ENCODE data around the gene KRTAP10-2.

KRTAP10-2 gene

DNA sequence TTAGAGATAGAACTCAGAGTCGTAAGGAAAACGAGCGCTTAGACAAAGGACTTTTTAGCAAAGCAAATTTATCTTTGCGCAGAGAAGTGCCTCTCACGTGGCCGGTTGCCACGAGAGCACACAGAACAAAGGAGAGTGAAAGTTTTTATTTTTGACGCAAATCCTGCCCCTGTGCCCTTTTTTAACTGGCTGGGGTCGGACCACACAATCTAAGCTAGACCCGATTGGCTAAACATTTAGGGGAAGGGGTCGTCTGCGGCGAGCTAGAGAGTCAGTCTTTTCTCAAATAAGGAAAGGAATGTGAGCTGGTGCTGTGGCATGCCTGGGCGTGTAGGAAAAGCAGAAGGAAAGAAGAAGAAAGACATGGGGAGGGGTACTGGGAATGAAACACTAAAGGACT, 2.4 kb downstream of the KRTAP10-2 start:
- DNase-seq (ENCODE audit: low read depth, low spot score) = no peak
- H3K4me3 ChIP-seq (ENCODE audit: low read length) = no peak overlapping the region

- no peak for DNase-seq (ENCODE audit: low read depth, low spot score)
- no peak overlapping the region for H3K4me3 ChIP-seq (ENCODE audit: low read length)
These were observed 2.9 kb downstream of the KRTAP10-2 start for GRCh38 chr21:44548381-44548780.

GRCh38 chr21:44547656-44548331, 3.5 kb downstream of the KRTAP10-2 start:
- peak overlapping the region; percentile 7; the same call in 1 of the 2 replicates for H3K4me3 ChIP-seq (ENCODE audit: low read length)
- DNase-seq (ENCODE audit: low read depth, low spot score) = peak; percentile 45

DNA sequence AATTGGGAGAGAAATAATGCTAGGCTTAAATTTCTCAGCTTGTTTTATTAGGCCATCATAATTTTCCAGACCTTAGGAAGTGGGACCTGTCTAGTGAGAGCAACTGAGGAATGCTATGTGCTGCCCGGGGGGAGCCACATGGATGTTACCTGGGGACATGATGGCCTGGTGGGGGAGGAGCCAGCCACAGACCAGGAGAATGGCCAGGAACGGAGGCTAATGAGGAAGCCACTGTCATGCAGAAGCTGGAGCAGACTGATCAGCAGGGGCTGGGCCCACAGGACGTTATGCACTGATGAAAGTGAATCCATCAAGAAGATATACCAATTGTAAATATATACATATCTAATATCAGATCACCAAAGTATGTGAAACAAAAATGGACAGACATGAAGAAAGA, 6.7 kb downstream of the KRTAP10-2 start:
- DNase-seq (ENCODE audit: low read depth, low spot score) = no peak
- H3K4me3 ChIP-seq (ENCODE audit: low read length) = no peak overlapping the region

- no peak for DNase-seq (ENCODE audit: low read depth, low spot score)
- no peak overlapping the region for H3K4me3 ChIP-seq (ENCODE audit: low read length)
These were observed 8.6 kb downstream of the KRTAP10-2 start for GRCh38 chr21:44542716-44543115.

- no peak for DNase-seq (ENCODE audit: low read depth, low spot score)
- no peak overlapping the region for H3K4me3 ChIP-seq (ENCODE audit: low read length)
These were observed 10.5 kb downstream of the KRTAP10-2 start for GRCh38 chr21:44540741-44541288.

DNA sequence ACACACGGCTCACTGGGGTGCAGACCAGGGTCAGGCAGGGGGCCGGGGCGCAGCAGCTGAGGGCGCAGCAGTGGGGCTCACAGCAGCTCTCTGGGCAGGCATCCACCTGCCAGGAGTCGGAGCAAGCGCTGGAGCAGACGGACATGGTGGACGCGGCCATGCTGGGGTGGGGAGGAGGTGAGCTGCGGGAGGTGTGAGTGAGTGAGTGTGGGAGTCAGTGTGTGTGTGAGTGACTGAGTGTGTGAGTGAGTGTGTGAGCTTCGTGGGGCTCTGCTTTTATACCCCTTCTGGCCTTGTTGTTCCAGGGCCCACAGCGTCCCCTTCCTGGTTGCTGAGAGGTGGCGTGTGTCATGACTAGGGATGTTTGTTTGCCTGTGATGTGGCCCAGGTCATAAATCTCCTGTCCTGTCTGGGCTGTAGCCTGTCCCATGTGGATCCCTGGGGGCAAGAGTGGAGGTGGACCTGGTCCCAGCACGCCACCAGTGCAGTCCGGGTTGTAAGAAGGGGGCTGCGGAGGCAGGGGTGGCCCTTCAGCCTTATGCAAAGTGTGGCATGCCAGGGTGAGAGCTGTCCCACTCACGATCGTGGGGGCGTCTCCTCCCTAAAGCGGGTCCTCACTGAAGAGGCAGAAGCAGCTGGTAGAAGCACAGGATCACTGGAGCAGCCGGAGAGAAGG, 11.2 kb downstream of the KRTAP10-2 start, which contains the start of gene KRTAP10-1:
Gene KRTAP10-1 (minus strand): TSS at position 205 of the 676 bp plus-strand sequence. CDS start 45 bp downstream, at position 160.
- no peak within 1 kb of the TSS for H3K4me3 ChIP-seq (ENCODE audit: low read length)

GRCh38 chr21:44539046-44539445, 12.3 kb downstream of the KRTAP10-2 start:
- no peak overlapping the region for H3K4me3 ChIP-seq (ENCODE audit: low read length)
- no peak for DNase-seq (ENCODE audit: low read depth, low spot score)

More for the DNA sequence above, 11.2 kb downstream of the KRTAP10-2 start, which contains the start of gene KRTAP10-1:
- no peak for DNase-seq (ENCODE audit: low read depth, low spot score)

DNA sequence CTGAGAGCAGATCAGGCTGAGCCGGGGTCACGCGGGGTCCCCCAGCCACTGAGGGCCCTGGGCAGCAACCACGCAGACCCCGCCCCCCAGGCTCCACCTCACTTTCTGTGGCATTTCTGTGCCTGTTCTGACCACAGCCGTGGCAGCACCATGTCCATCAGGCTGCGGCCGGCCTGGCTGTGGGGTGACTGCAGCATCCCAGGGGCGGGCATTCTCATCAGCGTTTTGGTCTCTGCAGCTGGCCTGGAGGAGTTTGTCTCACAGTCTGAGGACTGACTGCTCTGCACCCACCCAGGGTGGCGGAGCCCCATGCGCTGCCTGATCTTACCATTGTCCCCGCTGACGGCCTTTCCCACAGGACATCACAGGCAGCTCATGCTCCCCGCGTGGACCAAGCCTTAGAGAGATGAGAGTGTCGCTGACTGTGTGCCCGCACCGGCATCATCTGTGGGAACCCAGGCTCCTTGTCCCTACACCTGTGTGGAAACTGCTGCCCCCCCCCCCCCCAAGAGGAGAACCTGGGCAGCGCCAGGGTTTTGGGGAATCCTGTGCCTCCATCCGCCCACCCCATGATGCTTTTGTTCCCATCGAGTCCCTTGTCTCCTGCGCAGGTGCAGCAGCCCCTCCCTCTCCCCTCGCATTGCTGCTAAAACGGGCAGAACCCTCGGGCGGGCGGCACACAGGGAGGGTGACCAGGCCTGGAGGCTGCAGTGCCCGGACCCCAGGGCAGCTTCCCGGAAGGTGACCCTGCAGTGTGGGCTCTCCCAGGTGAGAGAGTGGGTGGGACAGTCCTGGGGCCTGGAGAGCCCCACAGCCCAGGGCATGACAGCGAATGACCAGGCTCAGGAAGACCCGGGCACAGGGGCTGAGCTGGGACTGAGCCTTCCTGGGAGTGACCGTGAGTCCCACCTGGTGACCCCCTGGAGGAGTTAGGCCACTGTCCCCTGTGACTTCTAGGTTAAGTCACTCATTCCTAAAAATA, 13.1 kb downstream of the KRTAP10-2 start:
- no peak overlapping the region for H3K4me3 ChIP-seq (ENCODE audit: low read length)
- DNase-seq (ENCODE audit: low read depth, low spot score) = no peak

DNA sequence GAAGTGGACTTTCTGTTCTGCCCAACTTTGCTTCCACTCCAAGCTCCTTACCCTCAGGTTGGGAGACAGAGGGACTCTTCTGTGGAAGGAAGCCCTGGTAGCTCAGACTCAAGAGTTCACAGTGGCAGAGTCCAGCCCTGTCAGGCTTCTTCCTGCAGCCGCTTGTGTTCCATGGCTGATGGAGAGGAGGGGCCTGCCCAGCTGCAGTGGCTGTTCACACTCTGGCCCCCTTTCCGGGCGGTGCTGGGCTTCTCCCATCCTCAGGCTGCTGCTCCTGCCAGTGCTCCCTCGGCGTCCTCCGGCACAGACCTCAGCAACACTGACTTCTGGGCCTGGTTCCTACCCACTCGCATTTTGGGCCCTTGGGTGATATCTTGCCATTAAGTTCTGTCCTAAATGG, 15.3 kb downstream of the KRTAP10-2 start:
- no peak for DNase-seq (ENCODE audit: low read depth, low spot score)
- H3K4me3 ChIP-seq (ENCODE audit: low read length) = no peak overlapping the region

GRCh38 chr21:44534688-44535087, 16.6 kb downstream of the KRTAP10-2 start:
- H3K4me3 ChIP-seq (ENCODE audit: low read length) = no peak overlapping the region
- DNase-seq (ENCODE audit: low read depth, low spot score) = no peak

GRCh38 chr21:44533891-44534627, 17.2 kb downstream of the KRTAP10-2 start:
- no peak for DNase-seq (ENCODE audit: low read depth, low spot score)
- no peak overlapping the region for H3K4me3 ChIP-seq (ENCODE audit: low read length)

DNA sequence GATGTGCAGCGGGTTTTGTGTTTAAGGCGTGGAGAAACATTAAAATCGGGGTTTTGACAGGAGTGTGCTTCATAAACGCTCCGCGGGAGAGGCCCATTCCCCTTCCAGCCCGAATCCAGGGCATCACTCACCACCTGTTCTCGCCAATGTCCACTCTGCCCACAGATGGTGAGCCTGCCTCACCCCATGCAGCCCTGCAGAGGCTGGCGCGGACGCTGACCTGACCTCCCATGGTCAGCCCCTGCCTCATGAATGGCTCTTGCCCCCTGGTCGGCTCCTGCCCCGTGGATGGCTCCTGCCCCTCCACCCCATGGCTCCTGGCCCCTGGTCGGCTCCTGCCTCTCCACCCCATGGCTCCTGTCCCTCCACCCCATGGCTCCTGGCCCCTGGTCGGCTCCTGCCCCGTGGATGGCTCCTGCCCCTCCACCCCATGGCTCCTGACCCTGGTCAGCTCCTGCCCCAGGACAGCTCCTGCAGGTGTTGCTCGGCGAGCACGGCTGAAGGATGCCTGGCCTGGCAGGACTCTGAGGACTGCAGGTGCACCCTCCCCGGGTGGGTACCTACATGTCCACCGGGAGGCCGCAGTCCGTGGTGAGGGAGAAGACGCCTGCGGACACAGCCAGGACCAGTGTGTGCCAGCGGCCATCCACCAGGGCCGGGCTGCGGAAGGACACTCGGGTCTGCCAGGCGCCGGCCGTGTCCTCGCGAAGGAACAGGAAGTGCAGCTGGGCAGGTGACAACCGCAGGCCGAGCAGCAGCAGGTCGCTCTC, 18.0 kb downstream of the KRTAP10-2 start:
- H3K4me3 ChIP-seq (ENCODE audit: low read length) = no peak overlapping the region
- no peak for DNase-seq (ENCODE audit: low read depth, low spot score)

DNA sequence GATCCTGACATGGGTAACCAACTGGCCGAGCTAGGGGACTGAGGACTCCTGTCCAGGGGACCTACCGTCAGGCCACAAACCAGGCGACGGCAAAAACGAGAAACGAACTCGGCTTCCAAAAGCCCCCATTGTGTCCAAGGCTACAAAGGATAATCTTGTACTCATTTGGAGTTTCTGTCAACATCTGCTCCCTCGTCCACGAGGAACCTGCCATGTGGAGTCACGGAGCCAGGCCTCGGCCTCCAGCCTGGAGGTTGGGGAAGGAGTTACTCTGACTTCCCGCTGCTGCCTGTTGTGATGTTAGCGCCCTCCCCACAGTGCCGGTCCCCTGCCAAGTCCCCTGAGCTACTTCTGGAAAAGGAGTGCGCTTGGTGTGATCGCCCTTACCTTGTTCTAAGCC, 18.6 kb downstream of the KRTAP10-2 start:
- no peak for DNase-seq (ENCODE audit: low read depth, low spot score)

GRCh38 chr21:44531606-44532564, 19.4 kb downstream of the KRTAP10-2 start:
- DNase-seq (ENCODE audit: low read depth, low spot score) = no peak
- H3K4me3 ChIP-seq (ENCODE audit: low read length) = no peak overlapping the region

More for the DNA sequence above, 18.6 kb downstream of the KRTAP10-2 start:
- H3K4me3 ChIP-seq (ENCODE audit: low read length) = no peak overlapping the region

- no peak overlapping the region for H3K4me3 ChIP-seq (ENCODE audit: low read length)
- DNase-seq (ENCODE audit: low read depth, low spot score) = no peak
These were observed 20.3 kb downstream of the KRTAP10-2 start for GRCh38 chr21:44530903-44531605.
